OCI-LY3 (cell line): ENCODE data around the gene HINT3.
"Not testable (repeated sequence)": the region's sequence is repeated elsewhere in the genome, so short reads cannot be mapped to it uniquely, and the experiment has no call there.

Experiments
- EZH2phosphoT487 ChIP-seq: fragments of 200-600 bp; shearing (Covaris generic); IDR thresholded peaks from 2 replicates; pipeline ENCODE4 v1.6.1; 2018; ENCODE audit warnings: antibody characterized with exemption, mixed run types, low read depth
- TF ChIP-seq, protein P1 (sequence below): fragments of 200-600, 300-600 bp; sonication (generic); IDR thresholded peaks from 2 replicates; pipeline ENCODE4 v1.5.1; 2014; ENCODE audit warnings: antibody characterized with exemption, low read length, low read depth

DNA sequence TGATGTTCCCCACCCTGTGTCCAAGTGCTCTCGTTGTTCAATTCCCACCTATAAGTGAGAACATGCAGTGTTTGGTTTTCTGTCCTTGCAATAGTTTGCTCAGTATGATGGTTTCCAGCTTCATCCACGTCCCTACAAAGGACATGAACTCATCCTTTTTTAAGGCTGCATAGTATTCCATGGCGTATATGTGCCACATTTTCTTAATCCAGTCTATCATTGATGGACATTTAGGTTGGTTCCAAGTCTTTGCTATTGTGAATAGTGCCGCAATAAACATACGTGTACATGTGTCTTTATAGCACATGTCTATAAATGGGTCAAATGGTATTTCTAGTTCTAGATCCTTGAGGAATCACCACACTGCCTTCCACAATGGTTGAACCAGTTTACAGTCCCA lies 21.1 kb upstream of the HINT3 start:
- TF ChIP-seq, protein P1, sequence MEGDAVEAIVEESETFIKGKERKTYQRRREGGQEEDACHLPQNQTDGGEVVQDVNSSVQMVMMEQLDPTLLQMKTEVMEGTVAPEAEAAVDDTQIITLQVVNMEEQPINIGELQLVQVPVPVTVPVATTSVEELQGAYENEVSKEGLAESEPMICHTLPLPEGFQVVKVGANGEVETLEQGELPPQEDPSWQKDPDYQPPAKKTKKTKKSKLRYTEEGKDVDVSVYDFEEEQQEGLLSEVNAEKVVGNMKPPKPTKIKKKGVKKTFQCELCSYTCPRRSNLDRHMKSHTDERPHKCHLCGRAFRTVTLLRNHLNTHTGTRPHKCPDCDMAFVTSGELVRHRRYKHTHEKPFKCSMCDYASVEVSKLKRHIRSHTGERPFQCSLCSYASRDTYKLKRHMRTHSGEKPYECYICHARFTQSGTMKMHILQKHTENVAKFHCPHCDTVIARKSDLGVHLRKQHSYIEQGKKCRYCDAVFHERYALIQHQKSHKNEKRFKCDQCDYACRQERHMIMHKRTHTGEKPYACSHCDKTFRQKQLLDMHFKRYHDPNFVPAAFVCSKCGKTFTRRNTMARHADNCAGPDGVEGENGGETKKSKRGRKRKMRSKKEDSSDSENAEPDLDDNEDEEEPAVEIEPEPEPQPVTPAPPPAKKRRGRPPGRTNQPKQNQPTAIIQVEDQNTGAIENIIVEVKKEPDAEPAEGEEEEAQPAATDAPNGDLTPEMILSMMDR: not testable (repeated sequence)
- TF ChIP-seq EZH2phosphoT487: not testable (repeated sequence)
